CD4-positive, alpha-beta T cell treated with Interleukin-21 for 1 hour (primary cell): Measurements from ENCODE around the gene PLPPR5.

Experiments used
- DNase-seq: peaks from one replicate; pipeline ENCODE4 v3.0.0-alpha.2; 2020

PLPPR5 gene

GRCh38 chr1:98967122-98967521, 37.5 kb downstream of the PLPPR5 start:
- DNase-seq = no peak

- no peak for DNase-seq
Measured at GRCh38 chr1:98965394-98965793, 39.3 kb downstream of the PLPPR5 start.

GRCh38 chr1:98964198-98964597, 40.5 kb downstream of the PLPPR5 start:
- no peak for DNase-seq

GRCh38 chr1:98963064-98963758, 41.5 kb downstream of the PLPPR5 start:
- DNase-seq = no peak

GRCh38 chr1:98962156-98962555, 42.5 kb downstream of the PLPPR5 start:
- DNase-seq = no peak

GRCh38 chr1:98949621-98950020, 55.0 kb downstream of the PLPPR5 start:
- DNase-seq = no peak

- no peak for DNase-seq
Measured at GRCh38 chr1:98949166-98949565, 55.5 kb downstream of the PLPPR5 start.

- no peak for DNase-seq
Measured at GRCh38 chr1:98947071-98947470, 57.6 kb downstream of the PLPPR5 start.

- DNase-seq = no peak
Measured at GRCh38 chr1:98940722-98941079, 64.0 kb downstream of the PLPPR5 start.

GRCh38 chr1:98940069-98940721, 64.5 kb downstream of the PLPPR5 start:
- DNase-seq = peak; percentile 5

- DNase-seq = no peak
Measured at GRCh38 chr1:98939471-98939870, 65.2 kb downstream of the PLPPR5 start.

GRCh38 chr1:98937347-98937746, 67.3 kb downstream of the PLPPR5 start:
- DNase-seq = no peak

GRCh38 chr1:98932184-98932583, 72.5 kb downstream of the PLPPR5 start:
- no peak for DNase-seq

- DNase-seq = no peak
Measured at GRCh38 chr1:98931128-98931835, 73.4 kb downstream of the PLPPR5 start.

GRCh38 chr1:98929437-98929836, 75.2 kb downstream of the PLPPR5 start:
- DNase-seq = no peak

GRCh38 chr1:98926597-98926996, 78.1 kb downstream of the PLPPR5 start:
- DNase-seq = no peak

- DNase-seq = no peak
Measured at GRCh38 chr1:98924977-98925376, 79.7 kb downstream of the PLPPR5 start.

- DNase-seq = no peak
Measured at GRCh38 chr1:98923667-98924066, 81.0 kb downstream of the PLPPR5 start.

GRCh38 chr1:98921817-98922216, 82.8 kb downstream of the PLPPR5 start:
- no peak for DNase-seq

GRCh38 chr1:98920441-98921110, 84.1 kb downstream of the PLPPR5 start:
- DNase-seq = no peak

- DNase-seq = no peak
Measured at GRCh38 chr1:98919652-98920051, 85.0 kb downstream of the PLPPR5 start.

- no peak for DNase-seq
Measured at GRCh38 chr1:98919211-98919610, 85.5 kb downstream of the PLPPR5 start.

GRCh38 chr1:98914547-98914946, 90.1 kb downstream of the PLPPR5 start:
- DNase-seq = no peak

GRCh38 chr1:98910827-98911226, 93.8 kb downstream of the PLPPR5 start:
- no peak for DNase-seq
